HepG2 (cell line): ENCODE measurements around the gene CPT1B. TPM values are rescaled to one million over a fixed set of nuclear protein-coding genes. Genes with fewer than 3 reads are reported as not detected.

Experiments used
- ATAC-seq: fragments of 200-7000 bp; cut with Tn5 transposase; 3 replicates; pipeline ENCODE4 v1.9.1; 2020; ENCODE audit warnings: mild to moderate bottlenecking, moderate library complexity
- BruUV-seq: library from RNA; stranded (reverse); fragments of 400-500 nt; replicated peaks from 2 replicates; lab custom pipeline; 2021; lab: Mats Ljungman, UMichigan
- CTCF ChIA-PET: fragments of 300-600 bp; formaldehyde crosslinking; extraction: SDS; loops from one replicate; lab custom pipeline; 2021; ENCODE audit warnings: low total read pairs, inconsistent platforms, low intra/inter-chr PET ratio; lab: Yijun Ruan, JAX
- POLR2A ChIA-PET: fragments of 350-600 bp; sonication (Branson Sonifier 250); formaldehyde crosslinking; loops from one replicate; lab custom pipeline; 2020; ENCODE audit warnings: antibody characterized with exemption, inconsistent platforms; lab: Yijun Ruan, JAX
- DNase-seq: peaks from one replicate; pipeline ENCODE4 v3.0.0-alpha.2; 2015; ENCODE audit warnings: low spot score
- FAIRE-seq: peaks from 3 replicates; lab custom pipeline; 2011; peaks lifted over from hg19 to GRCh38; lab: Jason Lieb, UNC
- H2AFZ ChIP-seq: one replicate; pipeline ENCODE4 v1.6.1; 2011; ENCODE audit warnings: low read length, inconsistent platforms
- H3K27ac ChIP-seq: fragments of 300-600 bp; 3 replicates; pipeline ENCODE4 v1.8.0; 2011; ENCODE audit warnings: mixed run types, mild to moderate bottlenecking, mixed read lengths, low read length, inconsistent platforms; ENCODE audit not compliant: insufficient read depth; ENCODE audit errors: extremely low read length
- H3K27me3 ChIP-seq, 2 experiments: fragments of 200-600 bp in 1 of 2; 2 replicates in 1 of 2; 3 replicates in 1 of 2; pipeline versions ENCODE4 v1.6.0 to v1.8.0; 2011; ENCODE audit warnings: low read length in 2 of 2, mild to moderate bottlenecking in 2 of 2, moderate library complexity in 2 of 2, inconsistent platforms in 1 of 2; ENCODE audit not compliant: insufficient read depth in 2 of 2, control insufficient read depth in 1 of 2
- H3K36me3 ChIP-seq, 2 experiments: fragments of 200-600 bp in 1 of 2; replicated peaks in 1 of 2; 2 replicates in 1 of 2; 3 replicates in 1 of 2; pipeline versions ENCODE4 v1.5.1 to v1.8.0; 2011; ENCODE audit warnings: low read length in 2 of 2, inconsistent platforms in 1 of 2; ENCODE audit not compliant: insufficient read depth in 2 of 2, control insufficient read depth in 1 of 2
- H3K4me1 ChIP-seq: 2 replicates; pipeline ENCODE4 v1.5.1; 2012; ENCODE audit warnings: low read length, inconsistent platforms; ENCODE audit not compliant: insufficient read depth
- H3K4me2 ChIP-seq: 2 replicates; pipeline ENCODE4 v1.6.0; 2011; ENCODE audit warnings: low read depth, low read length, inconsistent platforms
- H3K4me3 ChIP-seq, 3 experiments: fragments of 200-600 bp in 1 of 3; sonication (generic), shearing (Covaris generic) in 1 of 3; replicated peaks in 1 of 3; 2 replicates each; pipeline ENCODE4 v1.5.1; 2011 to 2016; ENCODE audit warnings: low read length in 3 of 3, inconsistent platforms in 2 of 3, low read depth in 2 of 3, mild to moderate bottlenecking in 2 of 3, control low read depth in 1 of 3, mixed read lengths in 1 of 3; ENCODE audit not compliant: insufficient read depth in 1 of 3
- H3K79me2 ChIP-seq: one replicate; pipeline ENCODE4 v1.6.1; 2011; ENCODE audit warnings: low read length, inconsistent platforms; ENCODE audit not compliant: insufficient read depth
- H3K9ac ChIP-seq: 2 replicates; pipeline ENCODE4 v1.6.0; 2011; ENCODE audit warnings: mild to moderate bottlenecking, low read depth, low read length, inconsistent platforms; ENCODE audit not compliant: insufficient read depth
- H3K9me3 ChIP-seq: 2 replicates; pipeline ENCODE4 v1.5.1; 2012; ENCODE audit warnings: mild to moderate bottlenecking, low read length
- H4K20me1 ChIP-seq: 2 replicates; pipeline ENCODE4 v1.6.0; 2011; ENCODE audit warnings: inconsistent platforms, mild to moderate bottlenecking, low read length, moderate library complexity; ENCODE audit not compliant: insufficient read depth
- CSRNP1 ChIP-seq: sonication (generic); formaldehyde crosslinking; IDR thresholded peaks from 2 replicates; pipeline ENCODE4 v1.8.1; 2023; ENCODE audit warnings: mild to moderate bottlenecking, missing genetic modification reagents
- ETS1 ChIP-seq: sonication (generic); formaldehyde crosslinking; IDR thresholded peaks from 2 replicates; pipeline ENCODE4 v1.4.0; 2020; ENCODE audit warnings: missing genetic modification reagents
- GMEB2 ChIP-seq: IDR thresholded peaks from 2 replicates; pipeline ENCODE4 v1.6.1; 2016; ENCODE audit warnings: missing biosample characterization, missing genetic modification reagents, low read depth
- GRHL1 ChIP-seq: sonication (generic); formaldehyde crosslinking; conservative IDR thresholded peaks from 2 replicates; pipeline ENCODE4 v1.8.0; 2022; ENCODE audit warnings: missing genetic modification reagents
- HCFC1 ChIP-seq: fragments of 150-350 bp; IDR thresholded peaks from 2 replicates; pipeline ENCODE4 v1.6.1; 2014; ENCODE audit warnings: low read depth, low read length
- ISL2 ChIP-seq: sonication (generic); formaldehyde crosslinking; IDR thresholded peaks from 2 replicates; pipeline ENCODE4 v1.5.0; 2020; ENCODE audit warnings: missing genetic modification reagents
- NR2C2 ChIP-seq: sonication (generic); formaldehyde crosslinking; IDR thresholded peaks from 2 replicates; pipeline ENCODE4 v1.4.0; 2020; ENCODE audit warnings: missing genetic modification reagents, mild to moderate bottlenecking, moderate library complexity, borderline replicate concordance
- TRIM22 ChIP-seq: fragments of 450-650 bp; IDR thresholded peaks from 2 replicates; pipeline ENCODE4 v1.6.1; 2017
- ZFAT ChIP-seq: sonication (generic); formaldehyde crosslinking; conservative IDR thresholded peaks from 2 replicates; pipeline ENCODE4 v1.8.1; 2023; ENCODE audit warnings: missing genetic modification reagents, inconsistent platforms
- ZNF362 ChIP-seq: sonication (generic); formaldehyde crosslinking; IDR thresholded peaks from 2 replicates; pipeline ENCODE4 v1.4.0; 2020; ENCODE audit warnings: missing genetic modification reagents, mild to moderate bottlenecking, borderline replicate concordance
- WGBS: methylation state at CpG from one replicate; pipeline ENCODE4 v1.1.6; 2017; ENCODE audit warnings: low lambda C conversion rate; 5-methylcytosine and 5-hydroxymethylcytosine counted together
- in situ Hi-C: cut with HindIII; loops from 2 replicates; pipeline ENCODE4 v1.10.0; 2017; ENCODE audit warnings: low pct_unique_long_range_greater_than_20kb; ENCODE audit not compliant: extremely low pct_ligation_motif_present
- intact Hi-C: fragments of 100-400 bp; cut with micrococcal nuclease; formaldehyde crosslinking; loops from one replicate; pipeline ENCODE4 v1.10.0; 2022; ENCODE audit not compliant: unreplicated experiment
- polyA plus RNA-seq, 8 experiments: library from polyadenylated mRNA; depleted of rRNA in 3 of 8; stranded (reverse) in 7 of 8; unstranded in 1 of 8; fragments of >200 nt; fragmentation: Illumina TruSeq in 4 of 8; extraction: Trizol in 4 of 8; gene quantifications; 2 replicates each; pipeline versions ENCODE4 v1.2.1 to v1.2.3, GENCODE V29; 2011 to 2016; ENCODE audit warnings: low read depth in 4 of 8, missing spikeins in 1 of 8, mixed read lengths in 1 of 8; ENCODE audit not compliant: insufficient read depth in 1 of 8
- total RNA-seq, 5 experiments: library from RNA; depleted of rRNA; stranded (reverse); fragments of >200 nt; fragmentation: Illumina TruSeq; extraction: Trizol; gene quantifications; 2 replicates each; pipeline ENCODE4 v1.2.3, GENCODE V29; 2016; ENCODE audit warnings: low read depth in 1 of 5

Gene CPT1B
- total and polyA plus RNA-seq, 2 of the 13 experiments (the other 11 are each of a cell fraction or from before 2014, with no cell fraction given): 9.2 to 19.5 TPM

GRCh38 chr22:50609599-50609998 lies 31.4 kb upstream of the CPT1B start:
- Histone ChIP-seq H3K27me3 (peaks cover 0 to 6% of the 10 kb centered on the region in 2 experiments; a peak in 2 of 5 replicates), H2AFZ (no peak overlapping the region), H3K9me3 (no peaks in the 10 kb centered on the region), H3K4me2 (no peak overlapping the region), H3K9ac (no peak overlapping the region), H3K4me1 (peaks cover 22% of the 10 kb centered on the region), H3K79me2 (no peaks in the 10 kb centered on the region), H3K4me3 (no peak overlapping the region), H3K36me3 (no peaks in the 10 kb centered on the region), H3K27ac (no peak overlapping the region), H4K20me1 (no peaks in the 10 kb centered on the region)
- no peak for ATAC-seq
- intact Hi-C loops (no loop called here), in situ Hi-C loops (no loop called here)
- BruUV-seq: no TSS peak
- DNase-seq: no peak
- ChIA-PET CTCF (no interaction called here), POLR2A (interaction anchor here (1.8 kb wide), 1 partner anchor 27 kb away, joined by 4 read pairs; the partner anchor contains the start of gene CHKB)
- WGBS: 59% methylated on average over 7 of the region's 12 CpGs
- TF ChIP-seq TRIM22 (no peak), ISL2 (no peak), GRHL1 (CRISPR knock-in tag) (no peak), ZNF362 (no peak), NR2C2 (CRISPR knock-in tag) (no peak), CSRNP1 (no peak), HCFC1 (no peak), GMEB2 (CRISPR knock-in tag) (no peak), ETS1 (CRISPR knock-in tag) (no peak), ZFAT (CRISPR knock-in tag) (no peak)
- no peak for FAIRE-seq
